Measurements from ENCODE around the gene HBG1.

Gene HBG1

GRCh38 chr11:5289696-5290095, 40.0 kb upstream of the HBG1 start:
- TF ChIP-seq CTCF (IDR thresholded peaks at IDR 0.05; ENCODE audit: insufficient read depth, low read depth, low read length, missing control alignments), result no peak
- no peak for DNase-seq (ENCODE audit: low read depth)
- no peak overlapping the region for H3K4me3 ChIP-seq (ENCODE audit: low read depth, low read length)

- H3K4me3 ChIP-seq (ENCODE audit: low read depth, low read length), result no peak overlapping the region
- no peak for TF ChIP-seq CTCF (IDR thresholded peaks at IDR 0.05; ENCODE audit: insufficient read depth, low read depth, low read length, missing control alignments)
- no peak for DNase-seq (ENCODE audit: low read depth)
Observed at GRCh38 chr11:5288906-5289550, 39.4 kb upstream of the HBG1 start.

- no peak for TF ChIP-seq CTCF (IDR thresholded peaks at IDR 0.05; ENCODE audit: insufficient read depth, low read depth, low read length, missing control alignments)
- no peak for DNase-seq (ENCODE audit: low read depth)
- H3K4me3 ChIP-seq (ENCODE audit: low read depth, low read length), result no peak overlapping the region
Observed at GRCh38 chr11:5288108-5288905, 38.6 kb upstream of the HBG1 start.

- no peak for DNase-seq (ENCODE audit: low read depth)
- H3K4me3 ChIP-seq (ENCODE audit: low read depth, low read length), result no peak overlapping the region
- TF ChIP-seq CTCF (IDR thresholded peaks at IDR 0.05; ENCODE audit: insufficient read depth, low read depth, low read length, missing control alignments), result no peak
Observed at GRCh38 chr11:5286901-5287300, 37.2 kb upstream of the HBG1 start.

- no peak for TF ChIP-seq CTCF (IDR thresholded peaks at IDR 0.05; ENCODE audit: insufficient read depth, low read depth, low read length, missing control alignments)
- no peak overlapping the region for H3K4me3 ChIP-seq (ENCODE audit: low read depth, low read length)
- no peak for DNase-seq (ENCODE audit: low read depth)
Observed at GRCh38 chr11:5286351-5286750, 36.7 kb upstream of the HBG1 start.

- no peak overlapping the region for H3K4me3 ChIP-seq (ENCODE audit: low read depth, low read length)
- DNase-seq (ENCODE audit: low read depth), result no peak
- no peak for TF ChIP-seq CTCF (IDR thresholded peaks at IDR 0.05; ENCODE audit: insufficient read depth, low read depth, low read length, missing control alignments)
Observed at GRCh38 chr11:5285703-5286340, 36.2 kb upstream of the HBG1 start.

Measured in GM12865 (cell line).